ENCODE results near the gene RNF217.

RNF217 gene

GRCh38 chr6:124979294-124979678, 17.0 kb downstream of the RNF217 start:
- TF ChIP-seq CTCF (IDR thresholded peaks at IDR 0.05; ENCODE audit: low read depth, low read length): no peak
- H3K4me3 ChIP-seq (replicated peaks in 1 of 2; ENCODE audit: low read depth in 2 of 2, low read length in 2 of 2): no peak overlapping the region
- no peak for DNase-seq (ENCODE audit: low read depth in 2 of 2)

- H3K4me3 ChIP-seq (replicated peaks in 1 of 2; ENCODE audit: low read depth in 2 of 2, low read length in 2 of 2): no peak overlapping the region
- no peak for DNase-seq (ENCODE audit: low read depth in 2 of 2)
- TF ChIP-seq CTCF (IDR thresholded peaks at IDR 0.05; ENCODE audit: low read depth, low read length): no peak
Measured at GRCh38 chr6:124982669-124983068, 20.4 kb downstream of the RNF217 start.

- DNase-seq (ENCODE audit: low read depth in 2 of 2): no peak
- TF ChIP-seq CTCF (IDR thresholded peaks at IDR 0.05; ENCODE audit: low read depth, low read length): no peak
- H3K4me3 ChIP-seq (replicated peaks in 1 of 2; ENCODE audit: low read depth in 2 of 2, low read length in 2 of 2): no peak overlapping the region
Measured at GRCh38 chr6:124983383-124984083, 21.3 kb downstream of the RNF217 start.

DNA sequence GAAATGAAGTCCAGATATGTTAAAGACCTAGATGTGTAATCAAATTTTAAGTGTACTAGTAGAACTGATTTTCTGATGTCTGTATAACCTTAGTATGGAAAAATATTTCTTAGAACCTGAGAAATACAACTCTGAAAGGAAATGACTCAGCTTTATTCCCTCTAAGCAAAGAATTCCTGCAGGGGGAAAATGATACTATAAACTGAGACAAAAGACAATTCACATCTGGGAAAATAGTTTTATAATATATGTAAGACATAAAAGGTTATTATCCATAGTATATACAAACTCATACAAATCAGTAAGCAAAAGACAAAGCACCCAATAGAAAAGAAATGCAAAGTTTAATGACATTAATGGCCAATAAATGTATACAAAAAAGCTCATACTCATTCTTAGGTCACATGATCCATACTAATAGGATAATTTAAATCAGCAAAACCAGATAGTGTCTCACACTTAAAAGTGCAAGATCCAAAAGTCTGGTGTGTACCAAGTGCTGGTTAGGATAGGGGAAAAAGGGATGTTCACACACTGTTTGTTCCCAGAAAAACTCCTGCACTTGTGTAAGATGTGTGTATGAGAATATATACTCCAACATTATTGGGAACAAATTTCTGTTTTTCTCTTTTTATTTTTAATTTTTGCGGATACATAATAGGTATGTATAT, 22.6 kb downstream of the RNF217 start:
- no peak for TF ChIP-seq CTCF (IDR thresholded peaks at IDR 0.05; ENCODE audit: low read depth, low read length)
- no peak overlapping the region for H3K4me3 ChIP-seq (replicated peaks in 1 of 2; ENCODE audit: low read depth in 2 of 2, low read length in 2 of 2)
- peak; percentile 48 to 58 for DNase-seq (ENCODE audit: low read depth in 2 of 2)

- no peak overlapping the region for H3K4me3 ChIP-seq (replicated peaks in 1 of 2; ENCODE audit: low read depth in 2 of 2, low read length in 2 of 2)
- no peak for DNase-seq (ENCODE audit: low read depth in 2 of 2)
- no peak for TF ChIP-seq CTCF (IDR thresholded peaks at IDR 0.05; ENCODE audit: low read depth, low read length)
Measured at GRCh38 chr6:124986164-124986563, 23.9 kb downstream of the RNF217 start.

- no peak for DNase-seq (ENCODE audit: low read depth in 2 of 2)
- no peak overlapping the region for H3K4me3 ChIP-seq (replicated peaks in 1 of 2; ENCODE audit: low read depth in 2 of 2, low read length in 2 of 2)
- no peak for TF ChIP-seq CTCF (IDR thresholded peaks at IDR 0.05; ENCODE audit: low read depth, low read length)
Measured at GRCh38 chr6:124987291-124987690, 25.1 kb downstream of the RNF217 start.

Measured in cardiac fibroblast (primary cell).